K562 (cell line): Measurements from ENCODE around the gene STOM. TPM values are rescaled to one million over a fixed set of nuclear protein-coding genes. Genes with fewer than 3 reads are reported as not detected.

Experiments
- GTF2A2 ChIP-seq: IDR thresholded peaks from 2 replicates; pipeline ENCODE4 v1.6.1; 2016; ENCODE audit warnings: mild to moderate bottlenecking, missing genetic modification characterization, missing compliant biosample characterization
- HMGXB4 ChIP-seq: sonication (generic); formaldehyde crosslinking; IDR thresholded peaks from 2 replicates; pipeline ENCODE4 v1.8.1; 2023; ENCODE audit warnings: mild to moderate bottlenecking, missing genetic modification reagents
- PML ChIP-seq: IDR thresholded peaks from 2 replicates; pipeline ENCODE4 v1.6.1; 2012; ENCODE audit warnings: low read length, inconsistent platforms
- PRDM10 ChIP-seq: fragments of 450-650 bp; IDR thresholded peaks from 2 replicates; pipeline ENCODE4 v1.6.1; 2018; ENCODE audit not compliant: partially characterized antibody
- ZNF551 ChIP-seq: fragments of 250-450 bp; sonication (Bioruptor Pico); IDR thresholded peaks from 2 replicates; pipeline ENCODE4 v1.5.0; 2021; ENCODE audit warnings: mild to moderate bottlenecking, moderate library complexity
- ZNF57 ChIP-seq: fragments of 450-650 bp; formaldehyde crosslinking; IDR thresholded peaks from 2 replicates; pipeline ENCODE4 v1.4.0; 2020; ENCODE audit warnings: mild to moderate bottlenecking, moderate library complexity
- polyA plus RNA-seq, 8 experiments: library from polyadenylated mRNA; depleted of rRNA in 4 of 8; stranded (reverse) in 5 of 8; unstranded in 3 of 8; fragments of >200 nt; fragmentation: Nextera tagmentation in 2 of 8; fragmentation: Illumina TruSeq in 1 of 8; extraction: Ambion mirVana in 2 of 8; extraction: Trizol in 1 of 8; gene quantifications; 2 replicates each; pipeline versions ENCODE4 v1.2.1 to v1.2.3, GENCODE V29; 2011 to 2014; ENCODE audit warnings: inconsistent platforms in 1 of 8, missing spikeins in 1 of 8
- total RNA-seq, 7 experiments: library from RNA; depleted of rRNA in 6 of 7; stranded (reverse); fragments of >200 nt in 6 of 7; fragmentation: Illumina TruSeq in 2 of 7; extraction: Trizol in 2 of 7; gene quantifications; 2 replicates each; pipeline versions ENCODE4 v1.2.1 to v1.2.3, GENCODE V29; 2011 to 2021; ENCODE audit warnings: low replicate concordance in 1 of 7
- TF ChIP-seq, protein P1 (sequence below): fragments of 450-650 bp; IDR thresholded peaks from 2 replicates; pipeline ENCODE4 v1.6.1; 2016; ENCODE audit warnings: mild to moderate bottlenecking, moderate library complexity

Gene STOM
- total and polyA plus RNA-seq, 9 of the 15 experiments (the other 6 are each of a cell fraction or from before 2014, with no cell fraction given), result 23.2 to 140 (median 43.9) TPM

DNA sequence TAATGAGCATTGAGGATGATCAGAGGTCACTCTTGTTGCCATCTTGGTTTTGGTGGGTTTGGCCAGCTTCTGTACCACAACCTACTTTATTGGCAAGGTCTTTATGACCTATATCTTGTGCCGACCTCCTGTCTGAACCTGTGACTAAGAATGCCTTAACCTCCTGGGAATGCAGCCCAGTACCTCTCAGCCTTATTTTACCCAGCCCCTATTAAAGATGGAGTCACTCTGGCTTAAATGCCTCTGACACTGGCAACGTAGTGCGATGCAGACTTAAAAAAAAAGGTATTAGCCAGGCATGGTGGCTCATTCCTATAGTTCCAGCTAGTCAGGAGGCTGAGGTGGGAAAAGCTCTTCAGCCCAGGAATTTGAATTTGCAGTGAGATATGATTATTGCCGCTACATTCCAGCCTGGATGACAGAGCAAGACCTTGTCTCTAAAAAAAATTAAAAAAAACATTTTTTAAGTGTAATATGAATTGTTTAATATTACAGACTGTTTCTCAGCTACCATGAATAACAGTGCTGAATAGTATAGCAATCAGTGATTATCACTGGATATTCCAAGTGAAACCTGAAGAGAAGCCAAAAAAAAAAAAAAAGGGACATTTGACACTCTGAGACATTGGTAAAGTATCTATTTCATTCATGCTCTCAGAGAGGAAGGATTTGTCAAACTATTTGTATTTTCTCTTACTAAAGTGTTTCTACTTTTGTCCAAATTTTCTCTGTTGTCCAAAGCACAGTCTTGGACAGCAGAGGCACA is 18.3 kb upstream of the STOM start (continued):
- TF ChIP-seq, protein P1, sequence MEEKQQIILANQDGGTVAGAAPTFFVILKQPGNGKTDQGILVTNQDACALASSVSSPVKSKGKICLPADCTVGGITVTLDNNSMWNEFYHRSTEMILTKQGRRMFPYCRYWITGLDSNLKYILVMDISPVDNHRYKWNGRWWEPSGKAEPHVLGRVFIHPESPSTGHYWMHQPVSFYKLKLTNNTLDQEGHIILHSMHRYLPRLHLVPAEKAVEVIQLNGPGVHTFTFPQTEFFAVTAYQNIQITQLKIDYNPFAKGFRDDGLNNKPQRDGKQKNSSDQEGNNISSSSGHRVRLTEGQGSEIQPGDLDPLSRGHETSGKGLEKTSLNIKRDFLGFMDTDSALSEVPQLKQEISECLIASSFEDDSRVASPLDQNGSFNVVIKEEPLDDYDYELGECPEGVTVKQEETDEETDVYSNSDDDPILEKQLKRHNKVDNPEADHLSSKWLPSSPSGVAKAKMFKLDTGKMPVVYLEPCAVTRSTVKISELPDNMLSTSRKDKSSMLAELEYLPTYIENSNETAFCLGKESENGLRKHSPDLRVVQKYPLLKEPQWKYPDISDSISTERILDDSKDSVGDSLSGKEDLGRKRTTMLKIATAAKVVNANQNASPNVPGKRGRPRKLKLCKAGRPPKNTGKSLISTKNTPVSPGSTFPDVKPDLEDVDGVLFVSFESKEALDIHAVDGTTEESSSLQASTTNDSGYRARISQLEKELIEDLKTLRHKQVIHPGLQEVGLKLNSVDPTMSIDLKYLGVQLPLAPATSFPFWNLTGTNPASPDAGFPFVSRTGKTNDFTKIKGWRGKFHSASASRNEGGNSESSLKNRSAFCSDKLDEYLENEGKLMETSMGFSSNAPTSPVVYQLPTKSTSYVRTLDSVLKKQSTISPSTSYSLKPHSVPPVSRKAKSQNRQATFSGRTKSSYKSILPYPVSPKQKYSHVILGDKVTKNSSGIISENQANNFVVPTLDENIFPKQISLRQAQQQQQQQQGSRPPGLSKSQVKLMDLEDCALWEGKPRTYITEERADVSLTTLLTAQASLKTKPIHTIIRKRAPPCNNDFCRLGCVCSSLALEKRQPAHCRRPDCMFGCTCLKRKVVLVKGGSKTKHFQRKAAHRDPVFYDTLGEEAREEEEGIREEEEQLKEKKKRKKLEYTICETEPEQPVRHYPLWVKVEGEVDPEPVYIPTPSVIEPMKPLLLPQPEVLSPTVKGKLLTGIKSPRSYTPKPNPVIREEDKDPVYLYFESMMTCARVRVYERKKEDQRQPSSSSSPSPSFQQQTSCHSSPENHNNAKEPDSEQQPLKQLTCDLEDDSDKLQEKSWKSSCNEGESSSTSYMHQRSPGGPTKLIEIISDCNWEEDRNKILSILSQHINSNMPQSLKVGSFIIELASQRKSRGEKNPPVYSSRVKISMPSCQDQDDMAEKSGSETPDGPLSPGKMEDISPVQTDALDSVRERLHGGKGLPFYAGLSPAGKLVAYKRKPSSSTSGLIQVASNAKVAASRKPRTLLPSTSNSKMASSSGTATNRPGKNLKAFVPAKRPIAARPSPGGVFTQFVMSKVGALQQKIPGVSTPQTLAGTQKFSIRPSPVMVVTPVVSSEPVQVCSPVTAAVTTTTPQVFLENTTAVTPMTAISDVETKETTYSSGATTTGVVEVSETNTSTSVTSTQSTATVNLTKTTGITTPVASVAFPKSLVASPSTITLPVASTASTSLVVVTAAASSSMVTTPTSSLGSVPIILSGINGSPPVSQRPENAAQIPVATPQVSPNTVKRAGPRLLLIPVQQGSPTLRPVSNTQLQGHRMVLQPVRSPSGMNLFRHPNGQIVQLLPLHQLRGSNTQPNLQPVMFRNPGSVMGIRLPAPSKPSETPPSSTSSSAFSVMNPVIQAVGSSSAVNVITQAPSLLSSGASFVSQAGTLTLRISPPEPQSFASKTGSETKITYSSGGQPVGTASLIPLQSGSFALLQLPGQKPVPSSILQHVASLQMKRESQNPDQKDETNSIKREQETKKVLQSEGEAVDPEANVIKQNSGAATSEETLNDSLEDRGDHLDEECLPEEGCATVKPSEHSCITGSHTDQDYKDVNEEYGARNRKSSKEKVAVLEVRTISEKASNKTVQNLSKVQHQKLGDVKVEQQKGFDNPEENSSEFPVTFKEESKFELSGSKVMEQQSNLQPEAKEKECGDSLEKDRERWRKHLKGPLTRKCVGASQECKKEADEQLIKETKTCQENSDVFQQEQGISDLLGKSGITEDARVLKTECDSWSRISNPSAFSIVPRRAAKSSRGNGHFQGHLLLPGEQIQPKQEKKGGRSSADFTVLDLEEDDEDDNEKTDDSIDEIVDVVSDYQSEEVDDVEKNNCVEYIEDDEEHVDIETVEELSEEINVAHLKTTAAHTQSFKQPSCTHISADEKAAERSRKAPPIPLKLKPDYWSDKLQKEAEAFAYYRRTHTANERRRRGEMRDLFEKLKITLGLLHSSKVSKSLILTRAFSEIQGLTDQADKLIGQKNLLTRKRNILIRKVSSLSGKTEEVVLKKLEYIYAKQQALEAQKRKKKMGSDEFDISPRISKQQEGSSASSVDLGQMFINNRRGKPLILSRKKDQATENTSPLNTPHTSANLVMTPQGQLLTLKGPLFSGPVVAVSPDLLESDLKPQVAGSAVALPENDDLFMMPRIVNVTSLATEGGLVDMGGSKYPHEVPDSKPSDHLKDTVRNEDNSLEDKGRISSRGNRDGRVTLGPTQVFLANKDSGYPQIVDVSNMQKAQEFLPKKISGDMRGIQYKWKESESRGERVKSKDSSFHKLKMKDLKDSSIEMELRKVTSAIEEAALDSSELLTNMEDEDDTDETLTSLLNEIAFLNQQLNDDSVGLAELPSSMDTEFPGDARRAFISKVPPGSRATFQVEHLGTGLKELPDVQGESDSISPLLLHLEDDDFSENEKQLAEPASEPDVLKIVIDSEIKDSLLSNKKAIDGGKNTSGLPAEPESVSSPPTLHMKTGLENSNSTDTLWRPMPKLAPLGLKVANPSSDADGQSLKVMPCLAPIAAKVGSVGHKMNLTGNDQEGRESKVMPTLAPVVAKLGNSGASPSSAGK, result no peak
- no peak for TF ChIP-seq PML
- no peak for TF ChIP-seq HMGXB4 (CRISPR knock-in tag)
- no peak for TF ChIP-seq PRDM10
- TF ChIP-seq ZNF57 (CRISPR knock-in tag), result no peak
- TF ChIP-seq ZNF551, result no peak
- no peak for TF ChIP-seq GTF2A2 (tag)
